MM.1S (cell line): ENCODE measurements around the gene PRKG1.

Experiments
- DNase-seq: peaks from one replicate; pipeline ENCODE4 v3.0.0-alpha.2; 2015
- H2AFZ ChIP-seq: fragments of 300-600 bp; sonication (generic); 2 replicates; pipeline ENCODE4 v1.6.0; 2016; ENCODE audit warnings: antibody characterized with exemption, low read length
- H3F3A ChIP-seq: fragments of 300-600 bp; sonication (generic); 2 replicates; pipeline ENCODE4 v1.6.1; 2016; ENCODE audit warnings: mild to moderate bottlenecking, antibody characterized with exemption, low read length, moderate library complexity, mixed read lengths; ENCODE audit not compliant: insufficient read depth
- H3K27ac ChIP-seq: fragments of 300-600 bp; sonication (generic); 2 replicates; pipeline ENCODE4 v1.5.1; 2016; ENCODE audit warnings: mild to moderate bottlenecking, low read length
- H3K27me3 ChIP-seq: fragments of 300-600 bp; sonication (generic); replicated peaks from 2 replicates; pipeline ENCODE4 v1.6.0; 2016; ENCODE audit warnings: low read length; ENCODE audit not compliant: insufficient read depth
- H3K36me3 ChIP-seq: fragments of 300-600 bp; sonication (generic); replicated peaks from 2 replicates; pipeline ENCODE4 v1.6.1; 2016; ENCODE audit warnings: mild to moderate bottlenecking, low read length, mixed read lengths; ENCODE audit not compliant: insufficient read depth
- H3K4me1 ChIP-seq: fragments of 300-600 bp; sonication (generic); 2 replicates; pipeline ENCODE4 v1.6.1; 2016; ENCODE audit warnings: low read length, mixed read lengths
- H3K4me2 ChIP-seq: fragments of 300-600 bp; sonication (generic); 2 replicates; pipeline ENCODE4 v1.6.0; 2016; ENCODE audit warnings: low read depth, low read length
- H3K4me3 ChIP-seq: fragments of 300-600 bp; sonication (generic); 2 replicates; pipeline ENCODE4 v1.5.1; 2016; ENCODE audit warnings: low read length, mixed read lengths
- H3K79me2 ChIP-seq: fragments of 300-600 bp; sonication (generic); 2 replicates; pipeline ENCODE4 v1.6.1; 2016; ENCODE audit warnings: mixed run types, low read length, mixed read lengths
- H3K9ac ChIP-seq: fragments of 300-600 bp; sonication (generic); 2 replicates; pipeline ENCODE4 v1.6.1; 2016; ENCODE audit warnings: low read length, mixed read lengths
- H3K9me2 ChIP-seq: fragments of 300-600 bp; sonication (generic); replicated peaks from 2 replicates; pipeline ENCODE4 v1.6.1; 2016; ENCODE audit warnings: mild to moderate bottlenecking, low read length, mixed read lengths; ENCODE audit not compliant: insufficient read depth
- H3K9me3 ChIP-seq: fragments of 300-600 bp; sonication (generic); replicated peaks from 2 replicates; pipeline ENCODE4 v1.6.1; 2016; ENCODE audit warnings: mild to moderate bottlenecking, low read length, mixed read lengths; ENCODE audit not compliant: insufficient read depth
- H4K20me1 ChIP-seq: fragments of 300-600 bp; sonication (generic); 2 replicates; pipeline ENCODE4 v1.6.1; 2016; ENCODE audit warnings: mild to moderate bottlenecking, low read length, moderate library complexity, mixed read lengths; ENCODE audit not compliant: insufficient read depth
- EZH2 ChIP-seq: fragments of 300-600 bp; sonication (generic); optimal IDR thresholded peaks from 2 replicates; pipeline ENCODE3; 2017; ENCODE audit warnings: low read depth, mild to moderate bottlenecking, antibody characterized with exemption, low read length, mixed read lengths
- EZH2phosphoT487 ChIP-seq: fragments of 300-600 bp; sonication (generic); IDR thresholded peaks from 2 replicates; pipeline ENCODE4 v1.6.1; 2018; ENCODE audit warnings: antibody characterized with exemption, low read length
- TF ChIP-seq, protein P1 (sequence below): fragments of 300-600 bp; sonication (generic); IDR thresholded peaks from 2 replicates; pipeline ENCODE4 v1.5.1; 2016; ENCODE audit warnings: antibody characterized with exemption, low read length, mixed read lengths

The PRKG1 gene

DNA sequence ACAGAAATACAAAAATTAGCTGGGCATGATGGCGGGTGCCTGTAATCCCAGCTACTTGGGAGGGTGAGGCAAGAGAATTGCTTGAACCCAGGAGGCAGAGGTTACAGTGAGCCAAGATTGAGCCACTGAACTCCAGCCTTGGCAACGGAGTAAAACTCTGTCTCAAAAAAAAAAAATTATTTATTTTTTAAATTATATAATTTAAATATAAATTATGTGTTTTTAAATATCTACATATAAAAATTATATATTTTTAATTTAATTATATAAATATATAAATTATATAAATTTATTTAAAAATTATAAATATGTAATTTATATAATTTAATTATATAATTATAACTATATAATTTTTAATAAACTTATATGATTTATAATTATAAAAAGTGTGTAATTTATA is 51.2 kb downstream of the PRKG1 start:
- Histone ChIP-seq H3K9ac (no peak overlapping the region), H3K79me2 (no peaks in the 10 kb centered on the region), H3F3A (no peaks in the 10 kb centered on the region), H3K4me2 (no peak overlapping the region), H3K27ac (no peak overlapping the region), H3K4me3 (no peak overlapping the region), H3K9me3 (no peaks in the 10 kb centered on the region), H4K20me1 (no peaks in the 10 kb centered on the region), H3K9me2 (no peaks in the 10 kb centered on the region), H3K27me3 (no peaks in the 10 kb centered on the region), H3K36me3 (no peaks in the 10 kb centered on the region), H2AFZ (no peak overlapping the region), H3K4me1 (no peaks in the 10 kb centered on the region)
- DNase-seq, result no peak
- no peak for TF ChIP-seq EZH2phosphoT487
- no peak for TF ChIP-seq EZH2
- TF ChIP-seq, protein P1, sequence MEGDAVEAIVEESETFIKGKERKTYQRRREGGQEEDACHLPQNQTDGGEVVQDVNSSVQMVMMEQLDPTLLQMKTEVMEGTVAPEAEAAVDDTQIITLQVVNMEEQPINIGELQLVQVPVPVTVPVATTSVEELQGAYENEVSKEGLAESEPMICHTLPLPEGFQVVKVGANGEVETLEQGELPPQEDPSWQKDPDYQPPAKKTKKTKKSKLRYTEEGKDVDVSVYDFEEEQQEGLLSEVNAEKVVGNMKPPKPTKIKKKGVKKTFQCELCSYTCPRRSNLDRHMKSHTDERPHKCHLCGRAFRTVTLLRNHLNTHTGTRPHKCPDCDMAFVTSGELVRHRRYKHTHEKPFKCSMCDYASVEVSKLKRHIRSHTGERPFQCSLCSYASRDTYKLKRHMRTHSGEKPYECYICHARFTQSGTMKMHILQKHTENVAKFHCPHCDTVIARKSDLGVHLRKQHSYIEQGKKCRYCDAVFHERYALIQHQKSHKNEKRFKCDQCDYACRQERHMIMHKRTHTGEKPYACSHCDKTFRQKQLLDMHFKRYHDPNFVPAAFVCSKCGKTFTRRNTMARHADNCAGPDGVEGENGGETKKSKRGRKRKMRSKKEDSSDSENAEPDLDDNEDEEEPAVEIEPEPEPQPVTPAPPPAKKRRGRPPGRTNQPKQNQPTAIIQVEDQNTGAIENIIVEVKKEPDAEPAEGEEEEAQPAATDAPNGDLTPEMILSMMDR, result no peak

DNA sequence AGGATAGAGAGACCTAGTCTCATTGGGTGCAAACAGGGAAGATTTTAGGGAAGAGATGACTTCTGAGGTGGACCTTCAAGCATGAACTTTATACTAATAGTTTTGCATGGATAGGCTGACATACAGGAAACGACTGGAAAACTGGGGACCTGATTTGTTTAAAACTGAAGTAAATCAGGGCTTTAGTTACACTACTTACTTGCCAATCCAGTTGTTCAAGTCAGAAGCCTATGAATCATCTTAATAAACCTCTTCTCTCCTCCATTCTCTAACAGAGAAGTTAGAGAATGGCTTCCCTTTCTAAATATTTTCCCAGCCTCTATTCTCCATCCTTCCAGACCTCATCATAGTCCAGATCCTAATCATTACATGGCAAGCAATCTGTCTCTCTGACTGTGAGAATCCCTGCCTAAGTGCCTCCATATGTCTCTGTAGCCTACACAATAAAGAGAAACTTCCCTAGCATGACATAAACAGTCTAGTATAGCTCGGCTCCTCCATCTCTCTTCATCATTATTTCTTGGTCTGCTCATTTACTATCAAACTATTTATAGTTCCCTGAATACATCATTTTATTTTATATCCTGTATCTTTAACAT is 55.8 kb downstream of the PRKG1 start:
- no peak overlapping the region for H3K4me3 ChIP-seq
- no peaks in the 10 kb centered on the region for H4K20me1 ChIP-seq
- no peak for TF ChIP-seq EZH2phosphoT487
- no peak for TF ChIP-seq EZH2
- no peaks in the 10 kb centered on the region for H3K4me1 ChIP-seq
- no peaks in the 10 kb centered on the region for H3K79me2 ChIP-seq
- no peak for DNase-seq
- no peaks in the 10 kb centered on the region for H3K9me3 ChIP-seq
- no peaks in the 10 kb centered on the region for H3F3A ChIP-seq
- H3K27me3 ChIP-seq, result no peaks in the 10 kb centered on the region
- no peaks in the 10 kb centered on the region for H3K36me3 ChIP-seq
- H3K9ac ChIP-seq, result no peak overlapping the region
- no peak overlapping the region for H2AFZ ChIP-seq
- H3K27ac ChIP-seq, result no peak overlapping the region
- H3K4me2 ChIP-seq, result no peak overlapping the region
- no peaks in the 10 kb centered on the region for H3K9me2 ChIP-seq

DNA sequence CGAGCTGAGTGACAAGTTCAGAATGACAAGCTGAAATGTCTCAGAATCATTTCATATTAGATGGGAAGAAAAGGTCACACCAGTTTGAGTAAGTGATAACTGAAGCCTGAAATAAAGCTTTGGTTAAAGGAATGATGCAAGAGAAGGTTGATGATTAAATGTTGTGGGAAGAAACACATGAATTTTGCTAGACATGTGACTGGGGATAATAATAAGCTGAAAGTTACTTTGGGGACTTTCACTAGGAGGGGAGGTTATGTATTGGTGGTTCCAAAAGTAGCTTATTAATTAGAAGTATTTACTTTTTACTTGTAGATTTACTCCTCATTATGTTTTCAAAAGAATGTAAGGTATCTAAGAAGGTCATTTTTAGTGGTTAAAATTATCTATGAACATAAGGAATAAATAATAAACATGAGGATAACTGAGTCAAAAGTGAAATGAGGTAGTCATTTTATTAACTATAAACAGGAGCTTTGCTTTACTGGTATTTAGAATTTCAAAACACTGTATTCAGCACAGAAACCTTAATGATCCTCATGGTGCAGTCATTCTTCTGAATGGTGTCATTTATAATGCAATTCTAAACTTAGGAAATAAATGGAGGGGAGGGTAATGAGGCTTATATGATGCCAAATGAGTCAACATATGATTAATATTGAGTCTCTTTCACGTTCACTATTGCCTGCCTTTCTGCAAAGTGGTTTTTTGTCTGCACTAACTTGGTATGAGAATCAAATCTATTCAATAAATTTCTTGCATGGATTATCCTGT is 63.7 kb downstream of the PRKG1 start:
- Histone ChIP-seq H3K9me2 (no peaks in the 10 kb centered on the region), H3K4me2 (no peak overlapping the region), H3K36me3 (no peaks in the 10 kb centered on the region), H3K79me2 (no peaks in the 10 kb centered on the region), H3K9me3 (no peaks in the 10 kb centered on the region), H2AFZ (no peak overlapping the region), H3K9ac (no peak overlapping the region), H4K20me1 (no peaks in the 10 kb centered on the region), H3K4me1 (no peaks in the 10 kb centered on the region), H3K27ac (no peak overlapping the region), H3K4me3 (no peak overlapping the region), H3K27me3 (no peaks in the 10 kb centered on the region), H3F3A (no peaks in the 10 kb centered on the region)
- no peak for DNase-seq
- no peak for TF ChIP-seq EZH2phosphoT487
- TF ChIP-seq EZH2, result no peak
- TF ChIP-seq, protein P1, result no peak

DNA sequence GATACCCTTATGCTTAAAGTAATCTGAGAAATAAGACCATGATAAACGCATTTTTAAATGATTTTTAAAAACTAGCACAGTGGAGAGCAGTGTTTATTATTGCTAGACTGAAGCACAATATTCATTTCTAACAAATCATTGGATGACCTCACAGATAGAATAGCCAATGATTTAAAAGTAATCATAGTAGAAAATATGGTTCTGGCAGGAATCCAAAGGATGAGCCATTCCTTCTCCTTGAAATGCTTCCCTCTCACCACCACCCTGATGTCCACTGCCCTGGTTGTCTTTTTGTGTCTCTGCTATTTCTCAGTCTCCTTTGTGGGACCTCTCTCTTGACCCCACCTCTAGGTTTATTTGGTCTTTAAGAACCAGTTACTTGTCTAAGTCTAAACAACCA is 64.9 kb downstream of the PRKG1 start:
- H3K9me2 ChIP-seq, result no peaks in the 10 kb centered on the region
- H3K9me3 ChIP-seq, result no peaks in the 10 kb centered on the region
- H3K27ac ChIP-seq, result no peak overlapping the region
- TF ChIP-seq EZH2phosphoT487 (no peak), EZH2 (no peak)
- TF ChIP-seq, protein P1, result no peak
- no peaks in the 10 kb centered on the region for H3K4me1 ChIP-seq
- no peaks in the 10 kb centered on the region for H3K27me3 ChIP-seq
- no peaks in the 10 kb centered on the region for H4K20me1 ChIP-seq
- H3K4me2 ChIP-seq, result no peak overlapping the region
- H3K79me2 ChIP-seq, result no peaks in the 10 kb centered on the region
- DNase-seq, result no peak
- H3K9ac ChIP-seq, result no peak overlapping the region
- no peak overlapping the region for H3K4me3 ChIP-seq
- no peaks in the 10 kb centered on the region for H3K36me3 ChIP-seq
- no peak overlapping the region for H2AFZ ChIP-seq
- no peaks in the 10 kb centered on the region for H3F3A ChIP-seq
